Transverse colon (tissue), 4 donors: ENCODE measurements around the gene TMEM245. TPM values are rescaled to one million over a fixed set of nuclear protein-coding genes. Genes with fewer than 3 reads are reported as not detected.

Source experiments
- DNase-seq: peaks from one replicate; pipeline ENCODE4 v3.0.0-alpha.2; 2019
- H3K27ac ChIP-seq, 4 donors: fragments of 200-600 bp; sonication (generic); 2 replicates each; pipeline ENCODE4 v1.5.1; 2016 to 2018; ENCODE audit warnings: inconsistent platforms in 4 of 4
- H3K27me3 ChIP-seq: fragments of 200-600 bp; sonication (generic); 2 replicates; pipeline ENCODE4 v1.5.1; 2017; ENCODE audit warnings: inconsistent platforms
- H3K36me3 ChIP-seq, 4 donors: fragments of 200-600 bp; sonication (generic); 2 replicates each; pipeline ENCODE4 v1.5.1; 2017 to 2019; ENCODE audit warnings: inconsistent platforms in 4 of 4
- H3K4me1 ChIP-seq, 4 donors: fragments of 200-600 bp; sonication (generic); 2 replicates each; pipeline ENCODE4 v1.5.1; 2017 to 2020; ENCODE audit warnings: inconsistent platforms in 4 of 4
- H3K4me3 ChIP-seq, 4 donors: fragments of 200-600 bp; sonication (generic); 1 replicate in 1 of 4; 2 replicates in 3 of 4; pipeline versions ENCODE4 v1.5.1 to v1.6.1; 2017 to 2019; ENCODE audit warnings: inconsistent platforms in 4 of 4
- H3K9me3 ChIP-seq, 2 donors: fragments of 200-600 bp; sonication (generic); 2 replicates each; pipeline ENCODE4 v1.5.1; 2017 to 2019; ENCODE audit warnings: inconsistent platforms in 2 of 2
- EP300 ChIP-seq: sonication (generic); formaldehyde crosslinking; IDR thresholded peaks from one replicate; pipeline ENCODE4 v1.6.1; 2017; ENCODE audit warnings: antibody characterized with exemption, low read depth
- POLR2A ChIP-seq: fragments of 450-650 bp; IDR thresholded peaks from one replicate; pipeline ENCODE4 v1.6.1; 2016; ENCODE audit warnings: antibody characterized with exemption, mild to moderate bottlenecking, moderate library complexity
- POLR2AphosphoS5 ChIP-seq, 3 donors: sonication (generic); formaldehyde crosslinking; IDR thresholded peaks; one replicate each; pipeline ENCODE4 v1.6.1; 2016; ENCODE audit warnings: antibody characterized with exemption in 3 of 3
- WGBS, 2 donors: methylation state at CpG; one replicate each; pipeline ENCODE4 v1.1.5; 2018; ENCODE audit warnings: low coverage in 1 of 2; 5-methylcytosine and 5-hydroxymethylcytosine counted together
- in situ Hi-C, 4 donors: fragments of 200-750 bp; cut with MboI; loops; one replicate each; pipeline versions ENCODE4 v1.15.0 to v1.15.1; 2017; ENCODE audit warnings: low sequenced_read_pairs in 3 of 4, low pct_ligation_motif_present in 1 of 4, low pct_unique_long_range_greater_than_20kb in 1 of 4
- intact Hi-C: fragments of 100-400 bp; cut with DNase I; formaldehyde crosslinking; loops from one replicate; pipeline ENCODE4 v1.15.1; 2023; ENCODE audit warnings: low total_unique reads
- total RNA-seq, 4 donors: library from RNA; depleted of rRNA; stranded (reverse); fragments of >200 nt; gene quantifications; one replicate each; pipeline ENCODE4 v1.1.0, GENCODE V29; 2016
- TF ChIP-seq, protein P1 (sequence below), 5 experiments: fragments of 200-600 bp in 3 of 5; fragments of 450-650 bp in 2 of 5; sonication (generic) in 3 of 5; IDR thresholded peaks; 1 replicate in 2 of 5; 2 replicates in 3 of 5; pipeline ENCODE4 v1.5.1; 2016 to 2017; ENCODE audit warnings: antibody characterized with exemption in 5 of 5, inconsistent platforms in 3 of 5, mild to moderate bottlenecking in 2 of 5, moderate library complexity in 1 of 5

The TMEM245 gene
- total RNA-seq, 4 donors from 2014 or later: 28.5 to 63.6 (median 58.7) TPM

DNA sequence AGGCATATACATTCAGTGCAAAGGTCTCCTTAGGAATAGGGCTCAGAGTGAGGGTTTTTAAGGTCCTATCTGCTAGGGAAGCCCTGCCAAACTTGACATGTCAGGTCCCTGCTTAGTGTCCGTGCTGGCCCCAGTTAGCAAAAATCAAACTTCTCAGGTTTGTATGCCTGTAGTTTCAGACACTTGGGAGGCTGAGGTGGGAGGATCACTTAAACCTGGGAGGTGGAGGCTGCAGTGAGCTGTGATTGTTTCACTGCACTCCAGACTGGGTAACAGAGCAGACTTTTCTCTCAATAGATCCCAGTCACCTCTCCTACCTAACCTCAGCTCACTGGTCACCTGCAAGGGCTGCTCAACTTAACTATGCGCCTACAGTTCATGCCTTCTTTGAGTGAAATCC is 18.7 kb upstream of the TMEM245 start:
- WGBS, 2 donors: 95 to 100% methylated on average over 1 to 2 of the region's 2 CpGs

DNA sequence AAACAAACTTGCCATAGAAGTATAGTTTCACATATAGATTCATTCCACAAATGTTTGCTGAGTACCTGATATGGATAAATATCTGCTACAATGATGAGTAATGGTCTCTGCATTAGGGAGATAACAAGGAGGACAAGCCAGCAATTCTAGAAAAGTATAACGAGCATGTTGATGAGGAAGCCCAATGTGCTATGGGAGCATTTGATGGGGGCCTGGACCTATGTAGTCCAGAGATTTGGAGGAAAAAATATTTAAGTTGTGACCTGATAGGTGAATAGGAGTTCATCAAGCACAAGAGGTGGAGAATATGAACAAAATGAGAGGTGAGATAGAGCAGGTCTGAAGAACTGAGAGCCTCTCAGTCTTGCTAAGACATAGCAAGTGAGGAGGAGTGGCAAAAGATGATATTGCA is 14.4 kb upstream of the TMEM245 start:
- Histone ChIP-seq H3K4me3 (no peak overlapping the region), H3K36me3 (no peaks in the 10 kb centered on the region), H3K27ac (no peak overlapping the region), H3K4me1 (peaks cover 0 to 25% (median 0%) of the 10 kb centered on the region in 4 donors), H3K27me3 (no peaks in the 10 kb centered on the region), H3K9me3 (no peaks in the 10 kb centered on the region)
- no peak for TF ChIP-seq EP300
- no peak for TF ChIP-seq POLR2A
- intact Hi-C loops (no loop called here), in situ Hi-C loops (no loop called here)
- DNase-seq: no peak
- WGBS, 2 donors: 94 to 100% methylated on average over 1 of the region's 1 CpG

More for the DNA sequence above, 18.7 kb upstream of the TMEM245 start:
- H3K4me3 ChIP-seq: no peak overlapping the region
- H3K27me3 ChIP-seq: no peaks in the 10 kb centered on the region
- H3K4me1 ChIP-seq: no peaks in the 10 kb centered on the region
- DNase-seq: no peak
- H3K9me3 ChIP-seq: no peaks in the 10 kb centered on the region
- no peaks in the 10 kb centered on the region for H3K36me3 ChIP-seq
- TF ChIP-seq, protein P1, sequence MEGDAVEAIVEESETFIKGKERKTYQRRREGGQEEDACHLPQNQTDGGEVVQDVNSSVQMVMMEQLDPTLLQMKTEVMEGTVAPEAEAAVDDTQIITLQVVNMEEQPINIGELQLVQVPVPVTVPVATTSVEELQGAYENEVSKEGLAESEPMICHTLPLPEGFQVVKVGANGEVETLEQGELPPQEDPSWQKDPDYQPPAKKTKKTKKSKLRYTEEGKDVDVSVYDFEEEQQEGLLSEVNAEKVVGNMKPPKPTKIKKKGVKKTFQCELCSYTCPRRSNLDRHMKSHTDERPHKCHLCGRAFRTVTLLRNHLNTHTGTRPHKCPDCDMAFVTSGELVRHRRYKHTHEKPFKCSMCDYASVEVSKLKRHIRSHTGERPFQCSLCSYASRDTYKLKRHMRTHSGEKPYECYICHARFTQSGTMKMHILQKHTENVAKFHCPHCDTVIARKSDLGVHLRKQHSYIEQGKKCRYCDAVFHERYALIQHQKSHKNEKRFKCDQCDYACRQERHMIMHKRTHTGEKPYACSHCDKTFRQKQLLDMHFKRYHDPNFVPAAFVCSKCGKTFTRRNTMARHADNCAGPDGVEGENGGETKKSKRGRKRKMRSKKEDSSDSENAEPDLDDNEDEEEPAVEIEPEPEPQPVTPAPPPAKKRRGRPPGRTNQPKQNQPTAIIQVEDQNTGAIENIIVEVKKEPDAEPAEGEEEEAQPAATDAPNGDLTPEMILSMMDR (IDR thresholded peaks at IDR 0.05): no peak
- TF ChIP-seq POLR2A (no peak), EP300 (no peak), POLR2AphosphoS5 (IDR thresholded peaks at IDR 0.05) (no peak)
- H3K27ac ChIP-seq: no peak overlapping the region
- intact Hi-C loops: no loop called here
- in situ Hi-C loops: no loop called here

DNA sequence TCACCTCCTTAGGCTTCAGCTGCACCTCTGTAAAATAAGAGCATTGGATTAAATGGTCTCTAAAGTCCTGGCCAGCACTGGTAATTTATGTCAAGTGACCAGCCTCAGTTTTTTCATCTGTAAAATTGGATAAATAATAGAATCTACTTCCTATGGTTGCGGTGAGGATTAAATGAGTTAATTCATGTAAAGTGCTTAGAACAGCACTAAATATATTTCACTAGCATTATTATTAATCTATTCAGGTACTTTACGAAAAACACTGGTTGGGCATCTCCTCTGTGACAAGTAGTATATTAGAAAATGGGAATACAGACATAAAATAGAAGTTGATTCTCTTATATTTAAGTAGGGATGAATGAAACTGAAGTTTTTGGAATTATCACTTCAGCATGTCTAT is 13.8 kb upstream of the TMEM245 start:
- TF ChIP-seq, protein P1 (IDR thresholded peaks at IDR 0.05): no peak
- no peak for TF ChIP-seq POLR2A
- TF ChIP-seq POLR2AphosphoS5 (IDR thresholded peaks at IDR 0.05): no peak
- TF ChIP-seq EP300: no peak
- DNase-seq: no peak
- H3K4me3 ChIP-seq: no peak overlapping the region
- no peaks in the 10 kb centered on the region for H3K9me3 ChIP-seq
- H3K4me1 ChIP-seq: peaks cover 0 to 30% (median 0%) of the 10 kb centered on the region in 4 donors
- H3K27me3 ChIP-seq: no peaks in the 10 kb centered on the region
- in situ Hi-C loops: no loop called here
- 87 to 96% methylated on average over 2 of the region's 2 CpGs for WGBS, 2 donors
- no peak overlapping the region for H3K27ac ChIP-seq
- intact Hi-C loops: no loop called here
- no peaks in the 10 kb centered on the region for H3K36me3 ChIP-seq

DNA sequence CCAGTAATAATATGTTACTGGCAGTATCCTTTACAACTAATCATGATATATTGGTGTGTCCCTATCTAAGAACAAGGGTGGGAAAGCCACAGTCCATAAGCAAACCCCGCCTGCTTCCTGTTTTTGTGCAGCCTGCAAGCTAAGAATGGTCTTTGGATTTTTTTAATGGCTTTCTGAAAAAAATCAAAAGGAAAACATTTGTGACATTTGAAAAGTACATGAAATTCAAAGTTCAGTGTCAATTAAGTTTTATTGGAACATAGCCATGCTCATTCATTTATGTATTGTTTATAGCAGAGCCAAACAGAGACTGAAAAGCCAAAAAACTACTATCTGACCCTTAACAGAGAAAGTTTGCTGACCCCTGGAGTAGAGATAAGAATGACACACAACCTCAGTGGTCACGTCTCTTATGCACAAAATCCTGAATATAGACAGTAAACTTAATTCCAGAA is 12.8 kb upstream of the TMEM245 start:
- H3K36me3 ChIP-seq: no peaks in the 10 kb centered on the region
- peak overlapping the region in 2 of 4 donors; percentile 22 to 26 for H3K27ac ChIP-seq
- H3K27me3 ChIP-seq: no peaks in the 10 kb centered on the region
- in situ Hi-C loops: no loop called here
- DNase-seq: no peak
- no peaks in the 10 kb centered on the region for H3K9me3 ChIP-seq
- peaks cover 0 to 30% (median 0%) of the 10 kb centered on the region in 4 donors for H3K4me1 ChIP-seq
- no peak overlapping the region for H3K4me3 ChIP-seq
- intact Hi-C loops: no loop called here
- 35 to 37% methylated on average over 2 of the region's 2 CpGs for WGBS, 2 donors
- TF ChIP-seq POLR2A (no peak), EP300 (no peak), POLR2AphosphoS5 (IDR thresholded peaks at IDR 0.05) (no peak)
- TF ChIP-seq, protein P1 (IDR thresholded peaks at IDR 0.05): no peak
